H1 (cell line): ENCODE measurements around the gene CCNYL1. TPM values are rescaled to one million over a fixed set of nuclear protein-coding genes. Genes with fewer than 3 reads are reported as not detected.

Experiments used
- CTCF ChIA-PET: fragments of 300-600 bp; sonication (Branson Sonifier 250); formaldehyde crosslinking; loops from one replicate; lab custom pipeline; 2021; ENCODE audit not compliant: partially characterized antibody; lab: Charles Lee
- POLR2A ChIA-PET: fragments of 300-600 bp; sonication (Branson Sonifier 250); formaldehyde crosslinking; loops from one replicate; lab custom pipeline; 2021; ENCODE audit warnings: inconsistent platforms; ENCODE audit not compliant: partially characterized antibody; lab: Charles Lee
- DNase-seq, 2 experiments: peaks; one replicate each; pipeline versions ENCODE4 v3.0.0 to v3.0.0-alpha.2; 2010 to 2022; ENCODE audit warnings: low spot score in 2 of 2, low read depth in 1 of 2, mixed read lengths in 1 of 2
- FAIRE-seq: peaks from 2 replicates; lab custom pipeline; 2011; peaks lifted over from hg19 to GRCh38; lab: Jason Lieb, UNC
- H2AFZ ChIP-seq: 2 replicates; pipeline ENCODE4 v1.8.1; 2012; ENCODE audit warnings: low read length, inconsistent platforms
- H2AK5ac ChIP-seq: 2 replicates; pipeline ENCODE4 v1.6.1; 2013; ENCODE audit warnings: low read depth, low read length
- H2BK120ac ChIP-seq: replicated peaks from 2 replicates; pipeline ENCODE3; 2013; ENCODE audit warnings: low read depth, low read length, inconsistent platforms
- H2BK12ac ChIP-seq: 2 replicates; pipeline ENCODE4 v1.6.1; 2013; ENCODE audit warnings: low read depth, low read length
- H2BK15ac ChIP-seq: 2 replicates; pipeline ENCODE4 v1.6.1; 2013; ENCODE audit warnings: low read length
- H2BK20ac ChIP-seq: 2 replicates; pipeline ENCODE4 v1.6.1; 2013; ENCODE audit warnings: low read length
- H2BK5ac ChIP-seq: 2 replicates; pipeline ENCODE4 v1.6.1; 2013; ENCODE audit warnings: low read depth, low read length
- H3K14ac ChIP-seq: 2 replicates; pipeline ENCODE4 v1.6.1; 2013; ENCODE audit warnings: inconsistent platforms; ENCODE audit not compliant: insufficient read length
- H3K18ac ChIP-seq: 2 replicates; pipeline ENCODE4 v1.6.1; 2013; ENCODE audit warnings: low read length; ENCODE audit errors: extremely low read depth
- H3K23ac ChIP-seq: 2 replicates; pipeline ENCODE4 v1.6.1; 2013; ENCODE audit warnings: inconsistent platforms; ENCODE audit not compliant: insufficient read length
- H3K23me2 ChIP-seq: 2 replicates; pipeline ENCODE4 v1.6.1; 2013; ENCODE audit warnings: low read depth, low read length
- H3K27ac ChIP-seq: 2 replicates; pipeline ENCODE4 v1.6.1; 2011; ENCODE audit warnings: low read depth, low read length, inconsistent platforms
- H3K27me3 ChIP-seq, 4 experiments: replicated peaks in 1 of 4; 1 replicate in 1 of 4; 2 replicates in 3 of 4; pipeline versions ENCODE4 v1.6.1 to v1.8.1; 2011 to 2013; ENCODE audit warnings: low read length in 3 of 4, mild to moderate bottlenecking in 3 of 4, inconsistent platforms in 2 of 4, mixed read lengths in 2 of 4, moderate library complexity in 1 of 4; ENCODE audit not compliant: control insufficient read depth in 3 of 4, insufficient read depth in 3 of 4; ENCODE audit errors: extremely low read depth in 1 of 4
- H3K36me3 ChIP-seq, 4 experiments: 2 replicates each; pipeline versions ENCODE4 v1.6.1 to v1.8.1; 2011 to 2013; ENCODE audit warnings: mild to moderate bottlenecking in 4 of 4, low read length in 3 of 4, moderate library complexity in 2 of 4, control low read depth in 1 of 4, inconsistent platforms in 1 of 4; ENCODE audit not compliant: insufficient read depth in 4 of 4, control insufficient read depth in 2 of 4
- H3K4ac ChIP-seq: replicated peaks from 2 replicates; pipeline ENCODE3; 2013; ENCODE audit warnings: low read length, low read depth, mixed read lengths, inconsistent platforms; ENCODE audit not compliant: insufficient read length
- H3K4me1 ChIP-seq, 4 experiments: replicated peaks in 1 of 4; 1 replicate in 1 of 4; 2 replicates in 3 of 4; pipeline versions ENCODE4 v1.6.1 to v1.8.1; 2011 to 2013; ENCODE audit warnings: low read length in 3 of 4, inconsistent platforms in 2 of 4, mixed read lengths in 1 of 4; ENCODE audit not compliant: insufficient read depth in 4 of 4, control insufficient read depth in 3 of 4
- H3K4me2 ChIP-seq, 2 experiments: 2 replicates each; pipeline versions ENCODE4 v1.6.1 to v1.8.1; 2011 to 2013; ENCODE audit warnings: low read depth in 2 of 2, low read length in 2 of 2, control low read depth in 1 of 2, inconsistent platforms in 1 of 2, mild to moderate bottlenecking in 1 of 2; ENCODE audit not compliant: insufficient read depth in 1 of 2
- H3K4me3 ChIP-seq, 4 experiments: fragments of 200-600, 300-600 bp in 1 of 4; sonication (generic), shearing (Covaris generic), sonication (Bioruptor Twin) in 1 of 4; 2 replicates each; pipeline versions ENCODE4 v1.5.1 to v1.8.1; 2011 to 2016; ENCODE audit warnings: low read length in 4 of 4, low read depth in 3 of 4, control low read depth in 2 of 4, inconsistent platforms in 2 of 4, mild to moderate bottlenecking in 2 of 4, mixed read lengths in 1 of 4, moderate library complexity in 1 of 4; ENCODE audit not compliant: insufficient read depth in 2 of 4; ENCODE audit errors: extremely low read depth in 1 of 4
- H3K56ac ChIP-seq: replicated peaks from 2 replicates; pipeline ENCODE3; 2013; ENCODE audit warnings: low read depth, mild to moderate bottlenecking, mixed read lengths, low read length, inconsistent platforms; ENCODE audit not compliant: insufficient read length
- H3K79me1 ChIP-seq: 2 replicates; pipeline ENCODE4 v1.6.1; 2013; ENCODE audit warnings: low read depth, low read length, control low read depth
- H3K79me2 ChIP-seq, 2 experiments: 2 replicates each; pipeline versions ENCODE4 v1.6.1 to v1.8.1; 2012 to 2013; ENCODE audit warnings: low read length in 2 of 2, mild to moderate bottlenecking in 2 of 2, inconsistent platforms in 1 of 2; ENCODE audit not compliant: insufficient read depth in 2 of 2, control insufficient read depth in 1 of 2
- H3K9ac ChIP-seq, 4 experiments: replicated peaks in 1 of 4; 1 replicate in 1 of 4; 2 replicates in 3 of 4; pipeline versions ENCODE4 v1.6.1 to v1.8.1; 2011 to 2013; ENCODE audit warnings: low read depth in 3 of 4, low read length in 3 of 4, control low read depth in 2 of 4, mild to moderate bottlenecking in 2 of 4, moderate library complexity in 2 of 4, inconsistent platforms in 1 of 4; ENCODE audit errors: extremely low read depth in 1 of 4
- H3K9me3 ChIP-seq, 2 experiments: 2 replicates each; pipeline versions ENCODE4 v1.6.1 to v1.8.1; 2012 to 2013; ENCODE audit warnings: mild to moderate bottlenecking in 2 of 2, moderate library complexity in 2 of 2, control low read depth in 1 of 2, inconsistent platforms in 1 of 2, low read depth in 1 of 2, low read length in 1 of 2, mixed read lengths in 1 of 2; ENCODE audit not compliant: insufficient read depth in 2 of 2
- H4K20me1 ChIP-seq, 2 experiments: replicated peaks in 1 of 2; 2 replicates each; pipeline versions ENCODE3 to v1.8.1; 2011 to 2013; ENCODE audit warnings: inconsistent platforms in 2 of 2, low read length in 2 of 2, mild to moderate bottlenecking in 1 of 2; ENCODE audit not compliant: insufficient read depth in 2 of 2, control insufficient read depth in 1 of 2
- H4K5ac ChIP-seq: 2 replicates; pipeline ENCODE4 v1.6.1; 2013; ENCODE audit warnings: low read length, low read depth, mixed read lengths, inconsistent platforms; ENCODE audit not compliant: insufficient read length
- H4K8ac ChIP-seq: 2 replicates; pipeline ENCODE4 v1.8.0; 2013; ENCODE audit warnings: mild to moderate bottlenecking, moderate library complexity, low read length, inconsistent platforms; ENCODE audit not compliant: insufficient read depth; ENCODE audit errors: extremely low read depth
- H4K91ac ChIP-seq: replicated peaks from 2 replicates; pipeline ENCODE3; 2013; ENCODE audit warnings: low read length, mixed read lengths, inconsistent platforms; ENCODE audit not compliant: insufficient read length
- ATF2 ChIP-seq: IDR thresholded peaks from 2 replicates; pipeline ENCODE4 v1.6.1; 2012; ENCODE audit warnings: low read length, inconsistent platforms
- E2F6 ChIP-seq: IDR thresholded peaks from 2 replicates; pipeline ENCODE4 v1.6.1; 2012; ENCODE audit warnings: inconsistent platforms
- JUND ChIP-seq: IDR thresholded peaks from 2 replicates; pipeline ENCODE4 v1.6.1; 2011; ENCODE audit warnings: mild to moderate bottlenecking, improper control_type of control experiment, low read length
- KDM4A ChIP-seq: IDR thresholded peaks from one replicate; pipeline ENCODE4 v1.7.1; 2012; ENCODE audit warnings: low read depth, mild to moderate bottlenecking, moderate library complexity, low read length, inconsistent platforms; ENCODE audit not compliant: severe bottlenecking
- POU5F1 ChIP-seq: IDR thresholded peaks from 2 replicates; pipeline ENCODE4 v1.6.1; 2011; ENCODE audit warnings: low read depth, mild to moderate bottlenecking, low read length, moderate library complexity
- SIRT6 ChIP-seq: IDR thresholded peaks from one replicate; pipeline ENCODE4 v1.7.1; 2012; ENCODE audit warnings: low read length, inconsistent platforms
- USF2 ChIP-seq: IDR thresholded peaks from 2 replicates; pipeline ENCODE4 v1.6.1; 2011; ENCODE audit warnings: low read length, improper control_type of control experiment
- YY1 ChIP-seq: IDR thresholded peaks from 2 replicates; pipeline ENCODE4 v1.6.1; 2011; ENCODE audit warnings: low read depth, mild to moderate bottlenecking, low read length
- ZNF274 ChIP-seq: IDR thresholded peaks from 2 replicates; pipeline ENCODE4 v1.7.0; 2012; ENCODE audit warnings: low read length, borderline replicate concordance; ENCODE audit errors: extremely low read depth
- WGBS, 2 experiments: shearing (Covaris generic) in 1 of 2; methylation state at CpG; one replicate each; pipeline versions ENCODE4 v1.1.6 to v1.1.7; 2013 to 2015; ENCODE audit warnings: low lambda C conversion rate in 2 of 2, mixed read lengths in 2 of 2, inconsistent platforms in 1 of 2, low coverage in 1 of 2, missing lambda C conversion rate in 1 of 2; ENCODE audit not compliant: insufficient replicate concordance in 2 of 2, insufficient coverage in 1 of 2, insufficient read length in 1 of 2; ENCODE audit errors: extremely low coverage in 1 of 2, missing lambda C conversion rate in 1 of 2; 5-methylcytosine and 5-hydroxymethylcytosine counted together
- polyA plus RNA-seq, 7 experiments: library from polyadenylated mRNA; depleted of rRNA in 3 of 7; stranded (reverse) in 5 of 7; unstranded in 2 of 7; fragments of >200 nt in 5 of 7; fragments of 200-250 nt in 2 of 7; gene quantifications; 1 replicate in 5 of 7; 2 replicates in 1 of 7; 4 replicates in 1 of 7; pipeline versions ENCODE4 v1.2.1 to v1.2.3, GENCODE V29; 2011 to 2013; ENCODE audit warnings: missing spikeins in 2 of 7, mixed read lengths in 2 of 7
- total RNA-seq: library from RNA; stranded (reverse); fragmentation: NEBNext Ultra II Directional; extraction: Animal tissue kit (Norgen Biotek cat#: 25700); gene quantifications from 2 replicates; pipeline ENCODE4 v1.2.1, GENCODE V29; 2021

CCNYL1 gene
- total and polyA plus RNA-seq, 2 of the 8 experiments (the other 6 are each of a cell fraction or from before 2014, with no cell fraction given): 13.3 to 35.4 TPM

GRCh38 chr2:207722773-207723424, 11.5 kb downstream of the CCNYL1 start:
- ChIA-PET POLR2A (interaction anchor here (5.6 kb wide), 1 partner anchor 11 kb away, joined by 19 read pairs; the partner anchor contains the start of gene CCNYL1), CTCF (interaction anchor here (0.6 to 2.0 kb wide), 6 partner anchors 30 to 1804 kb away, joined by 3 to 10 read pairs (median 4); no protein-coding TSS in a partner anchor)
- Histone ChIP-seq H3K14ac (no peak overlapping the region), H3K27me3 (no peaks in the 10 kb centered on the region), H3K4ac (no peak overlapping the region), H4K20me1 (no peaks in the 10 kb centered on the region), H2AFZ (no peak overlapping the region), H3K56ac (no peak overlapping the region), H3K79me2 (peaks cover 0 to 45% of the 10 kb centered on the region in 2 experiments; a peak in 3 of 4 replicates), H3K18ac (no peak overlapping the region), H4K5ac (no peak overlapping the region), H3K79me1 (peaks cover 6% of the 10 kb centered on the region), H3K4me3 (no peak overlapping the region), H2BK120ac (no peak overlapping the region), H3K9ac (no peak overlapping the region), H3K27ac (no peak overlapping the region), H3K36me3 (peaks cover 0 to 9% (median 0%) of the 10 kb centered on the region in 4 experiments; a peak in 1 of 8 replicates), H3K4me2 (no peak overlapping the region), H2BK5ac (no peak overlapping the region), H3K23me2 (no peaks in the 10 kb centered on the region), H2BK15ac (no peak overlapping the region), H3K23ac (no peak overlapping the region), H3K4me1 (0 out of 7 replicates have a peak, but pooled peaks cover 0 to 3% (median 0%) of the 10 kb centered on the region in 4 experiments), H3K9me3 (no peaks in the 10 kb centered on the region), H2BK12ac (no peak overlapping the region), H2BK20ac (no peak overlapping the region), H2AK5ac (no peak overlapping the region), H4K91ac (no peak overlapping the region), H4K8ac (no peak overlapping the region)
- 84% methylated on average over 7 of the region's 7 CpGs; no CpG with 5 or more reads in 1 of the 2 experiments for WGBS, 2 experiments
- FAIRE-seq (no peak), DNase-seq (no peak)
- TF ChIP-seq YY1: no peak
- no peak for TF ChIP-seq ZNF274
- TF ChIP-seq SIRT6: no peak
- no peak for TF ChIP-seq USF2
- TF ChIP-seq KDM4A: no peak
- no peak for TF ChIP-seq E2F6
- TF ChIP-seq ATF2: no peak
- no peak for TF ChIP-seq JUND
- TF ChIP-seq POU5F1: no peak
